ENCODE measurements around the gene MRPL52. TPM values are rescaled to one million over a fixed set of nuclear protein-coding genes. Genes with fewer than 3 reads are reported as not detected.

MRPL52 gene
- 226 and 283 TPM in 2 replicates for total RNA-seq

GRCh38 chr14:22829661-22830442 lies at the start of gene MRPL52:
TSS of gene MRPL52 (plus strand) at chr14:22829887. CDS start at chr14:22829913, 26 bp downstream.

GRCh38 chr14:22814941-22815713 lies 14.6 kb upstream of the MRPL52 start, which contains the start of gene SLC7A7:
TSS of gene SLC7A7 (minus strand) at chr14:22815435. CDS start at chr14:22813398, 2,037 bp downstream.

GRCh38 chr14:22836301-22837113 lies 6.8 kb downstream of the MRPL52 start, which contains the start of gene MMP14:
TSS of gene MMP14 (plus strand) at chr14:22836585. CDS start at chr14:22836818, 233 bp downstream.

GRCh38 chr14:22871224-22872032 lies 41.7 kb downstream of the MRPL52 start, which contains the start of gene LRP10:
TSS of gene LRP10 (plus strand) at chr14:22871740. CDS start at chr14:22872304, 564 bp downstream.

GRCh38 chr14:22883173-22883976 lies 53.7 kb downstream of the MRPL52 start, which contains the start of gene REM2:
TSS of gene REM2 (plus strand) at chr14:22883222. CDS start at chr14:22883288, 66 bp downstream.

Other genes with a start within 250 kb of the MRPL52 start
- 435 and 440 TPM in 2 replicates for gene DAD1, start 240.7 kb upstream of the MRPL52 start, total RNA-seq
- 16.1 and 17.2 TPM in 2 replicates for gene ABHD4, start 231.6 kb upstream of the MRPL52 start, total RNA-seq
- not detected in 2 replicates for gene OR6J1, start 185.5 kb upstream of the MRPL52 start, total RNA-seq
- 119 and 132 TPM in 2 replicates for gene OXA1L, start 63.2 kb upstream of the MRPL52 start, total RNA-seq
- 12.2 and 12.6 TPM in 2 replicates for gene SLC7A7, start 14.5 kb upstream of the MRPL52 start, total RNA-seq
- gene MMP14, start 6.7 kb downstream of the MRPL52 start, total RNA-seq = 238 and 246 TPM in 2 replicates
- gene LRP10, start 41.9 kb downstream of the MRPL52 start, total RNA-seq = 108 and 118 TPM in 2 replicates
- 0.27 TPM in 1 of 2 replicates, not detected in the other for gene REM2, start 53.3 kb downstream of the MRPL52 start, total RNA-seq
- gene RBM23, start 89.3 kb downstream of the MRPL52 start, total RNA-seq = 56.8 and 79.5 TPM in 2 replicates
- gene PRMT5, start 99.5 kb downstream of the MRPL52 start, total RNA-seq = 71.5 and 73.8 TPM in 2 replicates
- 61.1 and 74.4 TPM in 2 replicates for gene HAUS4, start 127.2 kb downstream of the MRPL52 start, total RNA-seq
- 44.1 and 45.2 TPM in 2 replicates for gene AJUBA, start 152.7 kb downstream of the MRPL52 start, total RNA-seq
- gene C14orf93, start 180.3 kb downstream of the MRPL52 start, total RNA-seq = 5.8 and 8.2 TPM in 2 replicates
- 359 and 397 TPM in 2 replicates for gene PSMB5, start 205.0 kb downstream of the MRPL52 start, total RNA-seq
- gene PSMB11, start 212.3 kb downstream of the MRPL52 start, total RNA-seq = not detected in 2 replicates
- gene CDH24, start 227.6 kb downstream of the MRPL52 start, total RNA-seq = 11.5 and 16.7 TPM in 2 replicates

Data from mammary microvascular endothelial cell (primary cell).